ENCODE measurements around the gene SCN5A. TPM values are rescaled to one million over a fixed set of nuclear protein-coding genes. Genes with fewer than 3 reads are reported as not detected.

SCN5A gene
- total and polyA plus RNA-seq, 4 donors = 0.01 to 0.14 TPM; not detected in 2

DNA sequence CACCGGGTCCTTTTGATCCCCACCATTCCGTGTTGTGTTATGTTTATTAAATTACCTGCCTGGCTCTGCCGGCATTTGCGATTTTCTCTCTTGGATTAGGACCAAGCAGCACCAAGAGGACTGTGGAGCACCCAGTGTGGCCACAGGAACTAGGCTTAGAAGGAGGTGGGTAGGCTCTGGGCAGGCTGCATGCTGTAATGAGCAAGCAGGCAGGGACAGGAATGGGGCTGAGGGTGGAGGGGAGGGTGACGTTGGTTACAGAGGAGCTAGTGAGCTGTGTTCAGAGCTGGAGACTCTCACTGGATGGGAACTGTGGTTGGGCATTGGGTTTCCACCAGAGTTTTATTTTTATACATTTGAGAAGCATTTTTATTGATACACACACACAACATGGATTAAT is 7.9 kb upstream of the SCN5A start:
- 62% methylated on average over 5 of the region's 5 CpGs for WGBS
- H3K9me3 ChIP-seq (ENCODE audit: control insufficient read depth in 4 of 4, low read length in 3 of 4) = peaks cover 0 to 13% (median 2%) of the 10 kb centered on the region in 4 donors
- H3K27me3 ChIP-seq (ENCODE audit: control insufficient read depth in 4 of 4, insufficient read depth in 4 of 4, low read length in 3 of 4) = peaks cover 0 to 11% (median 5%) of the 10 kb centered on the region in 4 donors
- no peak overlapping the region for H3K4me3 ChIP-seq (ENCODE audit: low read depth in 1 of 3, low read length in 3 of 3)
- H3K27ac ChIP-seq (ENCODE audit: low read depth in 1 of 2, low read length in 2 of 2) = no peak overlapping the region
- H3K4me1 ChIP-seq (ENCODE audit: control insufficient read depth in 4 of 4, insufficient read depth in 4 of 4, low read length in 3 of 4) = no peaks in the 10 kb centered on the region
- TF ChIP-seq FOXA2 (IDR thresholded peaks at IDR 0.05) = no peak
- no peak for TF ChIP-seq FOXA1 (IDR thresholded peaks at IDR 0.05)
- TF ChIP-seq, protein P1, sequence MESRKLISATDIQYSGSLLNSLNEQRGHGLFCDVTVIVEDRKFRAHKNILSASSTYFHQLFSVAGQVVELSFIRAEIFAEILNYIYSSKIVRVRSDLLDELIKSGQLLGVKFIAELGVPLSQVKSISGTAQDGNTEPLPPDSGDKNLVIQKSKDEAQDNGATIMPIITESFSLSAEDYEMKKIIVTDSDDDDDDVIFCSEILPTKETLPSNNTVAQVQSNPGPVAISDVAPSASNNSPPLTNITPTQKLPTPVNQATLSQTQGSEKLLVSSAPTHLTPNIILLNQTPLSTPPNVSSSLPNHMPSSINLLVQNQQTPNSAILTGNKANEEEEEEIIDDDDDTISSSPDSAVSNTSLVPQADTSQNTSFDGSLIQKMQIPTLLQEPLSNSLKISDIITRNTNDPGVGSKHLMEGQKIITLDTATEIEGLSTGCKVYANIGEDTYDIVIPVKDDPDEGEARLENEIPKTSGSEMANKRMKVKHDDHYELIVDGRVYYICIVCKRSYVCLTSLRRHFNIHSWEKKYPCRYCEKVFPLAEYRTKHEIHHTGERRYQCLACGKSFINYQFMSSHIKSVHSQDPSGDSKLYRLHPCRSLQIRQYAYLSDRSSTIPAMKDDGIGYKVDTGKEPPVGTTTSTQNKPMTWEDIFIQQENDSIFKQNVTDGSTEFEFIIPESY (IDR thresholded peaks at IDR 0.05) = no peak
- TF ChIP-seq, protein P2, sequence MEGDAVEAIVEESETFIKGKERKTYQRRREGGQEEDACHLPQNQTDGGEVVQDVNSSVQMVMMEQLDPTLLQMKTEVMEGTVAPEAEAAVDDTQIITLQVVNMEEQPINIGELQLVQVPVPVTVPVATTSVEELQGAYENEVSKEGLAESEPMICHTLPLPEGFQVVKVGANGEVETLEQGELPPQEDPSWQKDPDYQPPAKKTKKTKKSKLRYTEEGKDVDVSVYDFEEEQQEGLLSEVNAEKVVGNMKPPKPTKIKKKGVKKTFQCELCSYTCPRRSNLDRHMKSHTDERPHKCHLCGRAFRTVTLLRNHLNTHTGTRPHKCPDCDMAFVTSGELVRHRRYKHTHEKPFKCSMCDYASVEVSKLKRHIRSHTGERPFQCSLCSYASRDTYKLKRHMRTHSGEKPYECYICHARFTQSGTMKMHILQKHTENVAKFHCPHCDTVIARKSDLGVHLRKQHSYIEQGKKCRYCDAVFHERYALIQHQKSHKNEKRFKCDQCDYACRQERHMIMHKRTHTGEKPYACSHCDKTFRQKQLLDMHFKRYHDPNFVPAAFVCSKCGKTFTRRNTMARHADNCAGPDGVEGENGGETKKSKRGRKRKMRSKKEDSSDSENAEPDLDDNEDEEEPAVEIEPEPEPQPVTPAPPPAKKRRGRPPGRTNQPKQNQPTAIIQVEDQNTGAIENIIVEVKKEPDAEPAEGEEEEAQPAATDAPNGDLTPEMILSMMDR (IDR thresholded peaks at IDR 0.05; ENCODE audit: low read depth, low read length, missing input control) = no peak
- TF ChIP-seq RAD21 (IDR thresholded peaks at IDR 0.05) = no peak
- TF ChIP-seq HNF4G (IDR thresholded peaks at IDR 0.05) = no peak
- no peak for TF ChIP-seq TAF1 (conservative IDR thresholded peaks at IDR 0.05)
- no peak for TF ChIP-seq RXRA (IDR thresholded peaks at IDR 0.05)
- no peak for TF ChIP-seq HNF4A (conservative IDR thresholded peaks at IDR 0.05)
- no peak for TF ChIP-seq JUND (IDR thresholded peaks at IDR 0.05)
- no peak for TF ChIP-seq EGR1 (IDR thresholded peaks at IDR 0.05; ENCODE audit: low read depth in 2 of 2)
- no peak for TF ChIP-seq SP1 (IDR thresholded peaks at IDR 0.05)
- TF ChIP-seq YY1 (IDR thresholded peaks at IDR 0.05) = no peak
- TF ChIP-seq, protein P3, sequence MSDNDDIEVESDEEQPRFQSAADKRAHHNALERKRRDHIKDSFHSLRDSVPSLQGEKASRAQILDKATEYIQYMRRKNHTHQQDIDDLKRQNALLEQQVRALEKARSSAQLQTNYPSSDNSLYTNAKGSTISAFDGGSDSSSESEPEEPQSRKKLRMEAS (IDR thresholded peaks at IDR 0.05) = no peak
- TF ChIP-seq, protein P4, sequence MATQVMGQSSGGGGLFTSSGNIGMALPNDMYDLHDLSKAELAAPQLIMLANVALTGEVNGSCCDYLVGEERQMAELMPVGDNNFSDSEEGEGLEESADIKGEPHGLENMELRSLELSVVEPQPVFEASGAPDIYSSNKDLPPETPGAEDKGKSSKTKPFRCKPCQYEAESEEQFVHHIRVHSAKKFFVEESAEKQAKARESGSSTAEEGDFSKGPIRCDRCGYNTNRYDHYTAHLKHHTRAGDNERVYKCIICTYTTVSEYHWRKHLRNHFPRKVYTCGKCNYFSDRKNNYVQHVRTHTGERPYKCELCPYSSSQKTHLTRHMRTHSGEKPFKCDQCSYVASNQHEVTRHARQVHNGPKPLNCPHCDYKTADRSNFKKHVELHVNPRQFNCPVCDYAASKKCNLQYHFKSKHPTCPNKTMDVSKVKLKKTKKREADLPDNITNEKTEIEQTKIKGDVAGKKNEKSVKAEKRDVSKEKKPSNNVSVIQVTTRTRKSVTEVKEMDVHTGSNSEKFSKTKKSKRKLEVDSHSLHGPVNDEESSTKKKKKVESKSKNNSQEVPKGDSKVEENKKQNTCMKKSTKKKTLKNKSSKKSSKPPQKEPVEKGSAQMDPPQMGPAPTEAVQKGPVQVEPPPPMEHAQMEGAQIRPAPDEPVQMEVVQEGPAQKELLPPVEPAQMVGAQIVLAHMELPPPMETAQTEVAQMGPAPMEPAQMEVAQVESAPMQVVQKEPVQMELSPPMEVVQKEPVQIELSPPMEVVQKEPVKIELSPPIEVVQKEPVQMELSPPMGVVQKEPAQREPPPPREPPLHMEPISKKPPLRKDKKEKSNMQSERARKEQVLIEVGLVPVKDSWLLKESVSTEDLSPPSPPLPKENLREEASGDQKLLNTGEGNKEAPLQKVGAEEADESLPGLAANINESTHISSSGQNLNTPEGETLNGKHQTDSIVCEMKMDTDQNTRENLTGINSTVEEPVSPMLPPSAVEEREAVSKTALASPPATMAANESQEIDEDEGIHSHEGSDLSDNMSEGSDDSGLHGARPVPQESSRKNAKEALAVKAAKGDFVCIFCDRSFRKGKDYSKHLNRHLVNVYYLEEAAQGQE (IDR thresholded peaks at IDR 0.05) = no peak
- no peak for TF ChIP-seq GABPA (IDR thresholded peaks at IDR 0.05 in 1 of 2, conservative IDR thresholded peaks at IDR 0.05 in 1 of 2)
- TF ChIP-seq, protein P5, sequence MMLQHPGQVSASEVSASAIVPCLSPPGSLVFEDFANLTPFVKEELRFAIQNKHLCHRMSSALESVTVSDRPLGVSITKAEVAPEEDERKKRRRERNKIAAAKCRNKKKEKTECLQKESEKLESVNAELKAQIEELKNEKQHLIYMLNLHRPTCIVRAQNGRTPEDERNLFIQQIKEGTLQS (IDR thresholded peaks at IDR 0.05) = no peak
- TF ChIP-seq NR2F2 (IDR thresholded peaks at IDR 0.05) = no peak
- H3K9ac ChIP-seq (ENCODE audit: low read depth in 1 of 2, low read length in 2 of 2) = no peak overlapping the region
- H3K36me3 ChIP-seq (ENCODE audit: control insufficient read depth in 4 of 4, insufficient read depth in 3 of 4, low read depth in 1 of 4, low read length in 3 of 4) = no peaks in the 10 kb centered on the region
- no peak for DNase-seq (ENCODE audit: low spot score)

Data from liver (tissue), 9 donors.